Measurements from ENCODE around the gene CRIM1.

The CRIM1 gene

GRCh38 chr2:36459725-36460137 is 104.2 kb downstream of the CRIM1 start:
- DNase-seq: no peak

- peak in 1 of 2 donors; percentile 10 for DNase-seq
Observed at GRCh38 chr2:36461039-36461681, 105.6 kb downstream of the CRIM1 start.

- no peak for DNase-seq
Observed at GRCh38 chr2:36462311-36462935, 106.8 kb downstream of the CRIM1 start.

- DNase-seq: no peak
Observed at GRCh38 chr2:36463365-36463764, 107.8 kb downstream of the CRIM1 start.

GRCh38 chr2:36464006-36464721 is 108.6 kb downstream of the CRIM1 start:
- no peak for DNase-seq

- DNase-seq: no peak
Observed at GRCh38 chr2:36466135-36466534, 110.6 kb downstream of the CRIM1 start.

- no peak for DNase-seq
Observed at GRCh38 chr2:36468463-36469105, 113.0 kb downstream of the CRIM1 start.

GRCh38 chr2:36469106-36469477 is 113.5 kb downstream of the CRIM1 start:
- DNase-seq: no peak

- DNase-seq: no peak
Observed at GRCh38 chr2:36469710-36470109, 114.1 kb downstream of the CRIM1 start.

GRCh38 chr2:36473230-36473629 is 117.7 kb downstream of the CRIM1 start:
- DNase-seq: no peak

- no peak for DNase-seq
Observed at GRCh38 chr2:36476411-36476810, 120.8 kb downstream of the CRIM1 start.

GRCh38 chr2:36477315-36477714 is 121.7 kb downstream of the CRIM1 start:
- DNase-seq: no peak

GRCh38 chr2:36477746-36478145 is 122.2 kb downstream of the CRIM1 start:
- DNase-seq: no peak

- DNase-seq: no peak
Observed at GRCh38 chr2:36478332-36478738, 122.8 kb downstream of the CRIM1 start.

GRCh38 chr2:36478999-36479398 is 123.4 kb downstream of the CRIM1 start:
- no peak for DNase-seq

- no peak for DNase-seq
Observed at GRCh38 chr2:36479406-36479805, 123.8 kb downstream of the CRIM1 start.

- no peak for DNase-seq
Observed at GRCh38 chr2:36480028-36480427, 124.5 kb downstream of the CRIM1 start.

- DNase-seq: no peak
Observed at GRCh38 chr2:36480636-36481035, 125.1 kb downstream of the CRIM1 start.

GRCh38 chr2:36481709-36482108 is 126.1 kb downstream of the CRIM1 start:
- DNase-seq: no peak

- no peak for DNase-seq
Observed at GRCh38 chr2:36482576-36483214, 127.1 kb downstream of the CRIM1 start.

GRCh38 chr2:36483290-36483689 is 127.7 kb downstream of the CRIM1 start:
- no peak for DNase-seq

- DNase-seq: no peak
Observed at GRCh38 chr2:36484454-36484853, 128.9 kb downstream of the CRIM1 start.

- no peak for DNase-seq
Observed at GRCh38 chr2:36485521-36485920, 129.9 kb downstream of the CRIM1 start.
